Panc1 (cell line): ENCODE data around the gene ZNF236. TPM values are rescaled to one million over a fixed set of nuclear protein-coding genes. Genes with fewer than 3 reads are reported as not detected.

Experiments used
- ATAC-seq: fragments of 200-7000 bp; cut with Tn5 transposase; 2 replicates; pipeline ENCODE4 v1.9.1; 2020; ENCODE audit warnings: mild to moderate bottlenecking, moderate library complexity
- BruUV-seq: library from RNA; stranded (reverse); fragments of 400-500 nt; replicated peaks from 2 replicates; lab custom pipeline; 2021; lab: Mats Ljungman, UMichigan
- CTCF ChIA-PET: fragments of 300-600 bp; sonication (Branson Sonifier 250); formaldehyde crosslinking; loops from one replicate; lab custom pipeline; 2022; ENCODE audit warnings: antibody characterized with exemption; lab: Charles Lee
- POLR2A ChIA-PET: fragments of 300-600 bp; sonication (Branson Sonifier 250); formaldehyde crosslinking; loops from one replicate; lab custom pipeline; 2022; ENCODE audit warnings: antibody characterized with exemption; lab: Charles Lee
- DNase-seq: peaks from one replicate; pipeline ENCODE4 v3.0.0-alpha.2; 2010; ENCODE audit warnings: low read depth, low spot score
- H3K27ac ChIP-seq: 2 replicates; pipeline ENCODE4 v1.5.1; 2011; ENCODE audit warnings: mild to moderate bottlenecking, low read length, inconsistent platforms
- H3K27me3 ChIP-seq: fragments of 200-500 bp; sonication (Bioruptor generic); 2 replicates; pipeline ENCODE4 v1.6.0; 2014; ENCODE audit warnings: low read length, inconsistent platforms; ENCODE audit not compliant: control insufficient read depth, insufficient read depth
- H3K36me3 ChIP-seq: fragments of 200-500 bp; sonication (Bioruptor generic); 2 replicates; pipeline ENCODE4 v1.5.1; 2014; ENCODE audit warnings: inconsistent platforms, mild to moderate bottlenecking, low read length, moderate library complexity; ENCODE audit not compliant: control insufficient read depth, insufficient read depth
- H3K4me1 ChIP-seq: 2 replicates; pipeline ENCODE4 v1.5.1; 2011; ENCODE audit warnings: inconsistent platforms, mild to moderate bottlenecking, low read length, moderate library complexity; ENCODE audit not compliant: control insufficient read depth, insufficient read depth
- H3K4me3 ChIP-seq, 2 experiments: 2 replicates each; pipeline ENCODE4 v1.5.1; 2011 to 2012; ENCODE audit warnings: low read depth in 2 of 2, low read length in 2 of 2, mild to moderate bottlenecking in 2 of 2, inconsistent platforms in 1 of 2, moderate library complexity in 1 of 2
- H3K9me3 ChIP-seq: fragments of 200-500 bp; sonication (Bioruptor generic); 2 replicates; pipeline ENCODE4 v1.5.1; 2014; ENCODE audit warnings: low read depth, mild to moderate bottlenecking, inconsistent platforms, low read length, moderate library complexity; ENCODE audit not compliant: control insufficient read depth, insufficient read depth
- POLR2AphosphoS5 ChIP-seq: IDR thresholded peaks from 2 replicates; pipeline ENCODE4 v1.6.1; 2012; ENCODE audit warnings: mild to moderate bottlenecking, low read depth, low read length, moderate library complexity
- SIN3A ChIP-seq: IDR thresholded peaks from 2 replicates; pipeline ENCODE4 v1.6.1; 2012; ENCODE audit warnings: low read depth, mild to moderate bottlenecking, low read length, moderate library complexity, borderline replicate concordance; ENCODE audit not compliant: insufficient read depth
- TCF7L2 ChIP-seq: IDR thresholded peaks from 2 replicates; pipeline ENCODE4 v1.6.1; 2011; ENCODE audit warnings: mild to moderate bottlenecking, low read depth, low read length, inconsistent platforms
- in situ Hi-C: cut with HindIII; loops from 2 replicates; pipeline ENCODE4 v1.10.0; 2016; ENCODE audit warnings: low sequenced_read_pairs, low pct_unique_long_range_greater_than_20kb
- intact Hi-C: fragments of 100-400 bp; cut with micrococcal nuclease; formaldehyde crosslinking; loops from one replicate; pipeline ENCODE4 v1.10.0; 2022; ENCODE audit not compliant: unreplicated experiment
- total RNA-seq: library from RNA; stranded (reverse); gene quantifications from one replicate; pipeline ENCODE4 v1.2.1, GENCODE V29; 2021; ENCODE audit not compliant: unreplicated experiment
- TF ChIP-seq, protein P1 (sequence below), 2 experiments: IDR thresholded peaks; 2 replicates each; pipeline ENCODE4 v1.6.1; 2011 to 2012; ENCODE audit warnings: low read depth in 2 of 2, control low read depth in 1 of 2, low read length in 1 of 2, mild to moderate bottlenecking in 1 of 2, moderate library complexity in 1 of 2; ENCODE audit not compliant: insufficient read depth in 1 of 2
- TF ChIP-seq, protein P2 (sequence below): fragments of 450-650 bp; IDR thresholded peaks from 2 replicates; pipeline ENCODE4 v1.5.1; 2017; ENCODE audit warnings: mild to moderate bottlenecking

Gene ZNF236
- total RNA-seq, 1 experiment from 2014 or later: 32.2 TPM

DNA sequence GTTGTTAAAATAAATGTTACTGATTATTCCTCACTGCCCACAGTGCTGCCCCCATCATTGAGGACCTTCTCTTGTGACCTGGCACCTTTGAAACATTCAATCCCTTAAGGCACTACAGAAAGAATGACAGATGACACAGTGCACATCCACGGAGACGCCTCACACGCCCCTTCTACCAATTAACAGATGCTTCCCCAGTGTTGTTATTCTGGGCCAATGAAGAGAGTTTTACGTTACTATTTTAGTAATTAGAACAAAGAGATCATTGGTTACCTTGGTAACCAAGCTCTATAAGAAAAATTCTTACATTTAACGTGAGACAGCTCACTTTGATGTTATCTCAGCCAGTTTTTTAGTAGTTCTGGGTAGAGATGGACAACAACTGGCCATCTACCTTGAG is 152.0 kb downstream of the ZNF236 start:
- H3K9me3 ChIP-seq: no peaks in the 10 kb centered on the region
- no peaks in the 10 kb centered on the region for H3K27me3 ChIP-seq
- DNase-seq (no peak), ATAC-seq (no peak)
- intact Hi-C loops: no loop called here
- no peak overlapping the region for H3K27ac ChIP-seq
- no TSS peak for BruUV-seq
- no peak overlapping the region for H3K4me3 ChIP-seq
- TF ChIP-seq, protein P1, sequence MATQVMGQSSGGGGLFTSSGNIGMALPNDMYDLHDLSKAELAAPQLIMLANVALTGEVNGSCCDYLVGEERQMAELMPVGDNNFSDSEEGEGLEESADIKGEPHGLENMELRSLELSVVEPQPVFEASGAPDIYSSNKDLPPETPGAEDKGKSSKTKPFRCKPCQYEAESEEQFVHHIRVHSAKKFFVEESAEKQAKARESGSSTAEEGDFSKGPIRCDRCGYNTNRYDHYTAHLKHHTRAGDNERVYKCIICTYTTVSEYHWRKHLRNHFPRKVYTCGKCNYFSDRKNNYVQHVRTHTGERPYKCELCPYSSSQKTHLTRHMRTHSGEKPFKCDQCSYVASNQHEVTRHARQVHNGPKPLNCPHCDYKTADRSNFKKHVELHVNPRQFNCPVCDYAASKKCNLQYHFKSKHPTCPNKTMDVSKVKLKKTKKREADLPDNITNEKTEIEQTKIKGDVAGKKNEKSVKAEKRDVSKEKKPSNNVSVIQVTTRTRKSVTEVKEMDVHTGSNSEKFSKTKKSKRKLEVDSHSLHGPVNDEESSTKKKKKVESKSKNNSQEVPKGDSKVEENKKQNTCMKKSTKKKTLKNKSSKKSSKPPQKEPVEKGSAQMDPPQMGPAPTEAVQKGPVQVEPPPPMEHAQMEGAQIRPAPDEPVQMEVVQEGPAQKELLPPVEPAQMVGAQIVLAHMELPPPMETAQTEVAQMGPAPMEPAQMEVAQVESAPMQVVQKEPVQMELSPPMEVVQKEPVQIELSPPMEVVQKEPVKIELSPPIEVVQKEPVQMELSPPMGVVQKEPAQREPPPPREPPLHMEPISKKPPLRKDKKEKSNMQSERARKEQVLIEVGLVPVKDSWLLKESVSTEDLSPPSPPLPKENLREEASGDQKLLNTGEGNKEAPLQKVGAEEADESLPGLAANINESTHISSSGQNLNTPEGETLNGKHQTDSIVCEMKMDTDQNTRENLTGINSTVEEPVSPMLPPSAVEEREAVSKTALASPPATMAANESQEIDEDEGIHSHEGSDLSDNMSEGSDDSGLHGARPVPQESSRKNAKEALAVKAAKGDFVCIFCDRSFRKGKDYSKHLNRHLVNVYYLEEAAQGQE (IDR thresholded peaks at IDR 0.05; ENCODE audit: insufficient read depth in 1 of 2, low read depth in 2 of 2, low read length in 1 of 2): no peak
- TF ChIP-seq SIN3A (no peak), TCF7L2 (no peak), POLR2AphosphoS5 (no peak)
- TF ChIP-seq, protein P2, sequence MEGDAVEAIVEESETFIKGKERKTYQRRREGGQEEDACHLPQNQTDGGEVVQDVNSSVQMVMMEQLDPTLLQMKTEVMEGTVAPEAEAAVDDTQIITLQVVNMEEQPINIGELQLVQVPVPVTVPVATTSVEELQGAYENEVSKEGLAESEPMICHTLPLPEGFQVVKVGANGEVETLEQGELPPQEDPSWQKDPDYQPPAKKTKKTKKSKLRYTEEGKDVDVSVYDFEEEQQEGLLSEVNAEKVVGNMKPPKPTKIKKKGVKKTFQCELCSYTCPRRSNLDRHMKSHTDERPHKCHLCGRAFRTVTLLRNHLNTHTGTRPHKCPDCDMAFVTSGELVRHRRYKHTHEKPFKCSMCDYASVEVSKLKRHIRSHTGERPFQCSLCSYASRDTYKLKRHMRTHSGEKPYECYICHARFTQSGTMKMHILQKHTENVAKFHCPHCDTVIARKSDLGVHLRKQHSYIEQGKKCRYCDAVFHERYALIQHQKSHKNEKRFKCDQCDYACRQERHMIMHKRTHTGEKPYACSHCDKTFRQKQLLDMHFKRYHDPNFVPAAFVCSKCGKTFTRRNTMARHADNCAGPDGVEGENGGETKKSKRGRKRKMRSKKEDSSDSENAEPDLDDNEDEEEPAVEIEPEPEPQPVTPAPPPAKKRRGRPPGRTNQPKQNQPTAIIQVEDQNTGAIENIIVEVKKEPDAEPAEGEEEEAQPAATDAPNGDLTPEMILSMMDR: no peak
- H3K4me1 ChIP-seq: no peaks in the 10 kb centered on the region
- H3K36me3 ChIP-seq: no peaks in the 10 kb centered on the region
- POLR2A ChIA-PET: no interaction called here
- in situ Hi-C loops: no loop called here
- CTCF ChIA-PET: interaction anchor here (0.8 kb wide), 1 partner anchor 8 kb away, joined by 3 read pairs; no protein-coding TSS in a partner anchor

DNA sequence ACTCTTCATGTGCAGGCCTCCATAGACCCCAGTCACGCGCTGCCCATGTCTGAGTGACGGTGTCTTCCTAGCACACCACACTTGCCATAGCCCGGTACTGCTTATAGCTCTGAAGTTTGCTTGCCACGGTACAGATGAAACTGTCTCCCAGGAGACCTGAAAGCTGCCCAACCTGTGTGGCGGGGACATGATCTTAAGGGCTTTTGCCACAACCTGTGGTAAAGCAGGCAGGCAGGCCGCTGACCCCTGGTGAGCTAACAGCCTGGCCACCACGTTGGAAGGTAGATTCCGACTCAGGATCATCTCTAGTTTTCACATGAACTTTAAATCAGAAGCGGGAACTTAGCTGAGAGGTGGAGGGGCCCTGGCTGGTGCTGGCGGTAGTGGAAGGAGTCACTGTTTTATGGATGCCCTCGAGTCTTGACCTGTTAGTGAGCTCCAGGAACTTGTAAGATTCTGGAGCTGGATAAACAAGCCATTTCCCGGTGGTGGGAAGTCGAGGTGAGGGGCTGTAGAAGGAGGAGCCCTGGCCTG is 153.3 kb downstream of the ZNF236 start:
- no peak overlapping the region for H3K27ac ChIP-seq
- H3K36me3 ChIP-seq: no peaks in the 10 kb centered on the region
- intact Hi-C loops (no loop called here), in situ Hi-C loops (no loop called here)
- H3K4me1 ChIP-seq: no peaks in the 10 kb centered on the region
- DNase-seq (no peak), ATAC-seq (no peak)
- no peaks in the 10 kb centered on the region for H3K9me3 ChIP-seq
- no peaks in the 10 kb centered on the region for H3K27me3 ChIP-seq
- CTCF ChIA-PET: interaction anchor here (1.1 kb wide), 1 partner anchor 53 kb away, joined by 3 read pairs; no protein-coding TSS in a partner anchor
- TF ChIP-seq, protein P1 (IDR thresholded peaks at IDR 0.05; ENCODE audit: insufficient read depth in 1 of 2, low read depth in 2 of 2, low read length in 1 of 2): no peak
- TF ChIP-seq SIN3A (no peak), TCF7L2 (no peak), POLR2AphosphoS5 (no peak)
- TF ChIP-seq, protein P2: no peak
- POLR2A ChIA-PET: no interaction called here
- H3K4me3 ChIP-seq: no peak overlapping the region
- BruUV-seq: no TSS peak
